ENCODE measurements around the gene TRIM43. TPM values are rescaled to one million over a fixed set of nuclear protein-coding genes. Genes with fewer than 3 reads are reported as not detected.
"Not testable (repeated sequence)": the region's sequence is repeated elsewhere in the genome, so short reads cannot be mapped to it uniquely, and the experiment has no call there.

The TRIM43 gene
- polyA plus RNA-seq, 3 donors: 0.30 to 0.44 TPM; not detected in 1

DNA sequence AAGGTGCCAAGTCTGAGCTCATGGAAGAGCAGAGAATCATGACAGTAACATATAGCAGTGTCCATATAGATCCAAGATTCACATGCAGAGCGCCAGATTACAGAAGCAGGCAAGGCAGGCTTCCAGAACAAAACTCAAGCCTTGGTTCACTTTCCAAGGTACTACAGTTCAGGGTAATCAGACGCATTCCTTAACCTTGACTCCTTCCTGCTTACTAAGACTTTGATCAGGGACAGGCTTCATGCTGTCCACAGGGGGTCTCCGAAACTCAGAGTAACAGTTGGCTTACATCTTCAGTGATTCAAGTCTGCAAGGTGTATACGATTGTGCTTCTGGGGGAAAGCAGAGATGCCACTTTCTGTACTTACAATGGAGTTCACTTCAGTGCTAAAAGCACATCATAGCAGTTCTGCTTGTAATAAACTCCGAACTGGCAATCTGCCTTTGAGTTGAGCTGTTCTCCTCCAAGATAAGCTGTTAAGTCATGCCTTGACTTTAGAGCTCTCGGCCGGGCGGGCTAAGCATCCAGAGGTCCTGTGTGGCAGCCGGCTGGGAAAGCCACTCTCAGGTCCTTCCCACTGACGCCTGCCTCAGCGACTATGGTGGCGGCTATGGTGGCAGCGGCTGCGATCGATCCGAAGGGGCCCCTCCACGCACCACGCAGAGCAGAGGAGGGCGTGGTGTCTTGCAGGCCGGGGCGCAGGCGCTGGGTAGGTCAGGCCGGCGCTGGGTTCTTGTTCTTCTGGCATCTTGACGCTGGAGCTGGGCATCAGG lies 48.9 kb downstream of the TRIM43 start:
- not testable (repeated sequence) for DNase-seq

DNA sequence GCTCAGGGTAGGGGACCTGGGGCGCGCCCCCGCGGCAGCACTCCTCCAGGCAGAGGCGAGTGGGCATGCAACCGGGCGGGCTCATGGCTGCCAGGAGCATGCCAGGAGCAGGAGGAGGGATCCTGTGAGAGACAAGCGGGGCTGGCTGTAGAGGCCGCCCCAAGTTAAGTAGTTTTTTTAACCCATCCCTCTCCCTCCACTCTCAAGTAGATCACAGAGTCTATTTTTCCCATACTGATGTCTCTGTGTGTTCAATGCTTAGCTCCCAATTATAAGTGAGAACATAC lies 49.4 kb downstream of the TRIM43 start:
- DNase-seq: not testable (repeated sequence)

GRCh38 chr2:95641787-95642186 lies 50.0 kb downstream of the TRIM43 start:
- not testable (repeated sequence) for DNase-seq

GRCh38 chr2:95642360-95642759 lies 50.6 kb downstream of the TRIM43 start:
- DNase-seq: not testable (repeated sequence)

DNA sequence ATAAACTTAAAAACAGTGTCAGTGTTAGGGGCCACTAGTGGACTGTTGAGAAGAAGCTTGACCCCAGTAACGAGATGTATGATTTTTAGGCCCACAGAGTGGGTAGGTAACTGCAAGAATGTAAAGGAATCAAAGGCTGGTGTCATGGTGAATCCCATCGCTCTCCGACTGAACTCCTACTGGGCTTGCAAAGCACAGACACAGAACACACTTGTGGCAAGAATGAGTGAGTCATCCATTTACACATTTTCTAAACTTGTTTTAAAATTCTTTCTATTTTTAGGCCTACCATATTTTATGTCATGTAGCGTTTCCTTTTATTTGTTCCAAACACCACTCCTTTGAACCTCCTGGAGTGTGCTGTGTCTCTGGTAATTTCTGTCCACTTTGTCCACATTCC lies 51.1 kb downstream of the TRIM43 start:
- DNase-seq: not testable (repeated sequence)

- DNase-seq: not testable (repeated sequence)
These were observed 53.5 kb downstream of the TRIM43 start for GRCh38 chr2:95645312-95645711.

DNA sequence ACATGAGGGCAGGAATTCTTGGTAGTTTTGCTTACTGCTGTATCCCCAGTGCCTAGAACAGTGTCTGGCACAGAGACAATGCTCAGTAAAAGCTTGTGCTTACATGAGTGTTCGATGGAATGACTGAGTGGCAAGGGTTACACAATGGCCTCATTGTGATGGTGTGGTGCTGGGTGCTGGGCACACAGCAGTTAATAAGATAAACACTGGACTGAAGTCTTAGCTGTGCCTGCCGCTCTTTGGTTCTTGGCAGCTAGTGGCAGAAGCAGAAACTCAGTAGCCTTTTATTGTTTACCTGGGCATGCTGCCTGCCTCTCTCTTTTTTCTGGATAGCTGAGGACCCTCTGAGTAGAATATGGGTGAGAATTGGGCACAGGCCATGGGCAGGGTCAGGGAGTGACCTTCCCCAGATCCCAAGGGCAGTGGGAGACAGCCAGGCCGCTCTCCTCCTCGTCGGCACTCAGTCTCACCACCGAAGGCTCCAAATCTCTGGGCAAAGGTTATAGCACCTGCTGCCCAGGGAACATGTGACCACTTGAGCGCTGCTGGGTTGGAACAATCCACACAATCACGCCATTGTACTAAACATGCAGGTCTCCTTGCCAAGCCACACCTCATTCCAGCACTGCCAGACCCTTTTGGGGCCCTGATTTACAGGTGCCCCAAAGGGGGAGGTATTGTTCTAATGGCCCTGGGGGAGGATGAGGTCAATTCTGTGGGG lies 54.6 kb downstream of the TRIM43 start:
- DNase-seq: not testable (repeated sequence)

- not testable (repeated sequence) for DNase-seq
These were observed 57.2 kb downstream of the TRIM43 start for GRCh38 chr2:95648894-95649544.

Other genes with a start within 250 kb of the TRIM43 start
- gene FAHD2A, start 189.3 kb upstream of the TRIM43 start, polyA plus RNA-seq (ENCODE audit: insufficient read length in 3 of 3): 10 to 100 TPM; 40.1 to 54.2 (median 49.9) TPM
- gene TRIM43B, start 107.2 kb upstream of the TRIM43 start, polyA plus RNA-seq (ENCODE audit: insufficient read length in 3 of 3): under 1 TPM; 0.24 to 0.74 (median 0.49) TPM

All from renal pelvis (tissue), 4 donors.